Osteocyte (in vitro differentiated cells): ENCODE measurements around the gene STAG3. TPM values are rescaled to one million over a fixed set of nuclear protein-coding genes. Genes with fewer than 3 reads are reported as not detected.

ENCODE experiments used
- DNase-seq: peaks from one replicate; pipeline ENCODE4 v3.0.0; 2021; ENCODE audit warnings: mixed read lengths; ENCODE audit not compliant: unreplicated experiment; ENCODE audit errors: extremely low spot score
- H3K27ac Mint-ChIP-seq: one replicate; pipeline ENCODE4 v1.8.0; 2021; ENCODE audit warnings: mild to moderate bottlenecking, mixed read lengths; ENCODE audit not compliant: unreplicated experiment
- H3K27me3 Mint-ChIP-seq: one replicate; pipeline ENCODE4 v1.8.0; 2021; ENCODE audit warnings: mixed read lengths; ENCODE audit not compliant: unreplicated experiment
- H3K36me3 Mint-ChIP-seq: one replicate; pipeline ENCODE4 v1.8.0; 2021; ENCODE audit warnings: mixed read lengths; ENCODE audit not compliant: unreplicated experiment
- H3K4me1 Mint-ChIP-seq: one replicate; pipeline ENCODE4 v1.8.0; 2021; ENCODE audit warnings: mixed read lengths; ENCODE audit not compliant: unreplicated experiment
- H3K4me3 Mint-ChIP-seq: one replicate; pipeline ENCODE4 v1.8.0; 2021; ENCODE audit warnings: mild to moderate bottlenecking, moderate library complexity, mixed read lengths; ENCODE audit not compliant: unreplicated experiment
- H3K9me3 Mint-ChIP-seq: one replicate; pipeline ENCODE4 v1.8.0; 2021; ENCODE audit warnings: mixed read lengths; ENCODE audit not compliant: unreplicated experiment
- total RNA-seq: library from RNA; stranded (reverse); gene quantifications from 2 replicates; pipeline ENCODE4 v1.2.1, GENCODE V29; 2021
- TF ChIP-seq, protein P1 (sequence below): fragments of 200-600 bp; sonication (generic); IDR thresholded peaks from 2 replicates; pipeline ENCODE4 v1.5.0; 2021; ENCODE audit warnings: antibody characterized with exemption, mild to moderate bottlenecking, moderate library complexity

The STAG3 gene
- total RNA-seq, 1 donor from 2014 or later, result 1.5 TPM

DNA sequence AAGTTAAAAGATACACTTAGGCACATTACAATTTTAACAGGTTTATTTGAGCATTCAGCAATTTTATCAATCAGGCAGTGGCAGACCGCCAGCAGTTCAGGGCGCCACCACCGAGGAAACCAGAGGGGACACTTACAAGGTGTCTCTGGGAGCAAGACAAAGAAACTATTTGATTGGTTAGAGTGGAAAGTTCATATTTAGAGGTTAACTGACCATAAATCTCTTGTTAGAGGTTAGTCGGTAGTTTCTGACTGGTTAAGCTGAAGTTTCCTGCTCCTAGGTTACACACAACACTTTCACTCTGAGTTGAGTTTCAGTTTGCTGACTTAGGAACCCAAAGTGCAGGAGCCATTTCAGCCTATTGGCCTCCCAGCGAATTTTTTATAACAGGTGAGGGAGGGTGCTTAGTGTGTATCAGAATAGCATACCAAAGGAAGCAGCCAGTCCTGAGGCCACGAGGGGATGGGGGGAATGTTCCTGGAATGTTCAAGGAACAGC lies 31.2 kb downstream of the STAG3 start:
- H3K36me3 Mint-ChIP-seq, result peaks cover 4% of the 10 kb centered on the region
- H3K4me1 Mint-ChIP-seq, result no peaks in the 10 kb centered on the region
- no peak for DNase-seq
- H3K4me3 Mint-ChIP-seq, result no peak overlapping the region
- no peak overlapping the region for H3K27ac Mint-ChIP-seq
- no peaks in the 10 kb centered on the region for H3K9me3 Mint-ChIP-seq
- peaks cover 42% of the 10 kb centered on the region for H3K27me3 Mint-ChIP-seq
- TF ChIP-seq, protein P1, sequence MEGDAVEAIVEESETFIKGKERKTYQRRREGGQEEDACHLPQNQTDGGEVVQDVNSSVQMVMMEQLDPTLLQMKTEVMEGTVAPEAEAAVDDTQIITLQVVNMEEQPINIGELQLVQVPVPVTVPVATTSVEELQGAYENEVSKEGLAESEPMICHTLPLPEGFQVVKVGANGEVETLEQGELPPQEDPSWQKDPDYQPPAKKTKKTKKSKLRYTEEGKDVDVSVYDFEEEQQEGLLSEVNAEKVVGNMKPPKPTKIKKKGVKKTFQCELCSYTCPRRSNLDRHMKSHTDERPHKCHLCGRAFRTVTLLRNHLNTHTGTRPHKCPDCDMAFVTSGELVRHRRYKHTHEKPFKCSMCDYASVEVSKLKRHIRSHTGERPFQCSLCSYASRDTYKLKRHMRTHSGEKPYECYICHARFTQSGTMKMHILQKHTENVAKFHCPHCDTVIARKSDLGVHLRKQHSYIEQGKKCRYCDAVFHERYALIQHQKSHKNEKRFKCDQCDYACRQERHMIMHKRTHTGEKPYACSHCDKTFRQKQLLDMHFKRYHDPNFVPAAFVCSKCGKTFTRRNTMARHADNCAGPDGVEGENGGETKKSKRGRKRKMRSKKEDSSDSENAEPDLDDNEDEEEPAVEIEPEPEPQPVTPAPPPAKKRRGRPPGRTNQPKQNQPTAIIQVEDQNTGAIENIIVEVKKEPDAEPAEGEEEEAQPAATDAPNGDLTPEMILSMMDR, result no peak

DNA sequence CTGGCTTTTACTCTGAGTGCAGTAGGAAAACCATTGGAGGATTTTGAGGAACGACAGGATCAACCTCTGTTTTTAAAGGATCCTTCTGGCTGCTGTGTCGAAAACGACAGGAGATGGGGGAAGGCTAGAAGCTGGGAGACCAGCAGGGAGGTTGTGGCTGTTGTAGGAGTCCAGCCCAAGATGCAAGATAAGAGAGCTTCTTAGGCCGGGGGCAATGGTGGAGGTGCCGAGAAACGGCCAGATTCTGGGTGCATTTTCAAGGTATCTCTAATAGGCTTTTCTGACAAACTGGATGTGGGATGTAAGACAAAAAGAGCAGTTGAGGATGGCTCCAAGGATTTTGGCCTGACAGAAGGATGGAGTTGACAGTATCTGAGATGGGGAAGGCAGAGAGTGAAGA lies 31.8 kb downstream of the STAG3 start:
- H3K4me1 Mint-ChIP-seq, result no peaks in the 10 kb centered on the region
- no peak for DNase-seq
- TF ChIP-seq, protein P1, result no peak
- no peak overlapping the region for H3K4me3 Mint-ChIP-seq
- H3K36me3 Mint-ChIP-seq, result peaks cover 4% of the 10 kb centered on the region
- H3K27ac Mint-ChIP-seq, result no peak overlapping the region
- peaks cover 37% of the 10 kb centered on the region for H3K27me3 Mint-ChIP-seq
- H3K9me3 Mint-ChIP-seq, result no peaks in the 10 kb centered on the region

DNA sequence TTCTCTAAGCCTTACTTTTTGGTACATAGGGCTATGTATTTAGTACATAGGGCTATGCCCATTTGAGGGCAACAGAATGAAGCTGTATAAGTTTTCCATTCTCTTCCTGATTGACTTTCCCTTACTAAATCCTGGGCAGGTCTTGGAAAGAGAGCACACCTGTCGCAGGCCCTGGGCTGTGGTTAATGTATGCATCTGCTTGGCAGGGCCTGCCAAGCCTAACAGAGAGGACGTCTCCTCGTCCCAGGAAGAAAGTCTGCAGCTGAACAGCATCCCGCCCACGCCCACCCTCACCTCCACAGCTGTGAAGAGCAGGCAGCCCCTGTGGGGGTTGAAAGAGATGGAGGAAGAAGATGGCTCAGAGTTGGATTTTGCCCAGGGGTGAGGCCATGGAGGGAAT lies 33.1 kb downstream of the STAG3 start:
- Mint-ChIP-seq H3K27ac (no peak overlapping the region), H3K9me3 (no peaks in the 10 kb centered on the region), H3K27me3 (peaks cover 39% of the 10 kb centered on the region), H3K36me3 (peaks cover 4% of the 10 kb centered on the region), H3K4me1 (no peaks in the 10 kb centered on the region), H3K4me3 (no peak overlapping the region)
- no peak for DNase-seq
- TF ChIP-seq, protein P1, result no peak

DNA sequence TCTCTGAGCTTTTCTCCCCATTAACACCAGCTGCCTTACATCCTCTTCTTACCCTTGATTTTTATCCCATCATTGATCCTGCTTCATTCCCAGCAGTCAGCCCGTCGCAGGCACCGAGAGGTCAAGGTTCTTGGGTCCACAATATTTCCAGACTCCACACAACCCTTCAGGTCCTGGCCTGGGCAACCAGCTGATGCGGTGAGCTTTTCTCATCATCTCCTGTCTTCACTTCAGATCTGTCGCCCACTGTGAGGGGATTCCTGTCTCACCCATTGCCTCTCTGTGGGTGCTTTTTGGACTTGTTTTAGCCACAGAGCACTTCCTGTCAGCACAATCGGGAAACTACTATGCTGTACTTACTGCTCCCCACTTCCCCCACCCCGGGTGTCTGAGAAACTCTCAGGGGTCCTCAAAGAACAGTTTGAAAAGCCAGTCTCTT lies 33.6 kb downstream of the STAG3 start:
- TF ChIP-seq, protein P1, result no peak
- DNase-seq, result no peak
- Mint-ChIP-seq H3K4me1 (no peaks in the 10 kb centered on the region), H3K36me3 (peaks cover 4% of the 10 kb centered on the region), H3K27ac (no peak overlapping the region), H3K4me3 (no peak overlapping the region), H3K27me3 (peaks cover 39% of the 10 kb centered on the region), H3K9me3 (no peaks in the 10 kb centered on the region)

DNA sequence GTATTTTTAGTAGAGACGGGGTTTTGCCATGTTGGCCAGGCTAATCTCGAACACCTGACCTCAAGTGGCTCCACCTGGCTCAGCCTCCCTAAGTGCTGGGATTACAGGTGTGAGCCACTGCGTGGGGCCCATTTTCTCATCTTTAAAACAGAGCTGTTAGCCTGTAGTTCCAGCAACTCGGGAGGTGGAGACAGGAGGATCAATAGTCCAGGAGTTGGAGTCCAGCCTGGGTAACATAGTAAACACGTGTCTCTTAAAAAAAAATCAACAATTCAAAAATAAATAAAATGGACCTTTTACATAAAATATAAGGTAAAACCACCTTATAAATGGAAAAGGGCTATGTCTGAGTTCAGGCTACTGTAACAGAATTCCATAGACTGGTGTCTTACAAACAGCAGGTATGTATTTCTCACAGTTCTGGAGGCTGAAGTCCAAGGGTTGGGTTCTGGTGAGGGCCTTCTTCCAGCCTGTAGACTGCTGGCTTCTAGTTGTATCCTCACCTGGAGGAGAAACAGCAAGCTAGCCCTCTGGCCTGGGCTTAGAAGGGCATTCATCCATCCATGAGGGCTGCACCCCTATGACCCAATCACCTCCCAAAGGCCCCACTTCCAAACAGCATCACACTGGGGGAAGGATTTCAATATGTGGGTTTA lies 35.0 kb downstream of the STAG3 start:
- H3K36me3 Mint-ChIP-seq, result peaks cover 4% of the 10 kb centered on the region
- no peak for DNase-seq
- H3K4me1 Mint-ChIP-seq, result peaks cover 6% of the 10 kb centered on the region
- no peaks in the 10 kb centered on the region for H3K9me3 Mint-ChIP-seq
- H3K4me3 Mint-ChIP-seq, result no peak overlapping the region
- TF ChIP-seq, protein P1, result no peak
- H3K27me3 Mint-ChIP-seq, result peaks cover 37% of the 10 kb centered on the region
- no peak overlapping the region for H3K27ac Mint-ChIP-seq
